Measurements from ENCODE around the gene HRAS. TPM values are rescaled to one million over a fixed set of nuclear protein-coding genes. Genes with fewer than 3 reads are reported as not detected.

Gene HRAS
- total and polyA plus RNA-seq, 2 of the 8 experiments (the other 6 are each of a cell fraction or from before 2014, with no cell fraction given): 44.3 to 54.7 TPM

DNA sequence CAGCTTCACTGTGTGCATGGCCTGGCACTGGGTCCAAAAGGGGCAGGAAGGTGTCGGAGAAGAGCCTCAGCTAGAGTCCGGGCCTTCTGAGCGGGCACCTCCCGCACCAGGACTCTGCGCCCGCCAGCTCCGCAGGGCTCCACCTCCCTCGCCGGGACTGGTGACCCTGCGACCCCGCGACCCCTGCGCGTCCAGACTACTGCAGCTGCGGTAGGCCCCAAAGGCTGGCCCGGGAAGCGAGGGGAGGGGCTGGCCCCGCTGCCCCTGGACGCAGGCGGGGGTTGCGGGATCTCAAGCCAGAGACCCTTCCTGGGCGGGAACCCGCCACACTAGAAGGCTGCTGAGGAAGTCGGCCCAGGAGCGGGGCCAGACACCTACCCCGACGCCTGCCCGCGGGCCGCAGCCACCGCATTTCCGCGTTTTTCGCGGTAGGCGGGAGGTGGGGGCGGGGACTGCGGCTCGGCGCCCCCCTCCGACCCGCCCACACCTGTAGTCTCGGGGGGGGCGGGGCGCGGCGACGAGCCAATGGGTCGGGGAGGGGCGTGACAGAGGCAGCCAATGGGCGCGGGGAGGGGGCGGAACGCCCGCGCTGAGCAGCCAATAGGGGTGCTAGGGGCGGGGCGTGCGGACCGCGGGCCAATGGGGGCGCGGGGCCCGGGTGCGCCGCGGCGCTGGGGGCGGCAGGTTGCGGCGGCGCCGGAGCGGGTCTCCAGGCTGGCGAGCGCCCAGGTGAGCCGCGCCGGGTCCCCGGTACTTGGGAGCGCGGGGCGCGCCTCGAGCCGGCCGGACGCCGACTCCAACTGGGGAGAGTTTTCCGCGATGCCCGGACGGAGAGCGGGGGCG is 25.1 kb upstream of the HRAS start, which contains the start of the genes LMNTD2 and RASSF7:
Gene LMNTD2, minus strand, starts transcription at position 434 of the 843 bp plus-strand sequence. Its CDS starts 22 bp downstream, at position 412.
Gene RASSF7, plus strand, starts transcription at position 666 of the 843 bp plus-strand sequence. CDS start 799 bp downstream, outside the sequence.
- Histone ChIP-seq H4K20me1 (replicated peaks in 1 of 2; ENCODE audit: control insufficient read depth in 1 of 2, insufficient read depth in 2 of 2, low read length in 2 of 2) (peaks cover 9 to 19% of the 10 kb centered on the region in 2 experiments), H2BK12ac (ENCODE audit: low read depth, low read length) (peak within 1 kb of the TSS; percentile 50; the same call in 1 of the 2 replicates), H3K27me3 (replicated peaks in 1 of 4; ENCODE audit: control insufficient read depth in 3 of 4, extremely low read depth in 1 of 4, insufficient read depth in 3 of 4, low read length in 3 of 4) (peaks cover 13 to 28% (median 25%) of the 10 kb centered on the region in 4 experiments), H4K91ac (replicated peaks; ENCODE audit: insufficient read length, low read length) (peak within 1 kb of the TSS; percentile 49), H3K4me1 (replicated peaks in 1 of 4; ENCODE audit: control insufficient read depth in 3 of 4, insufficient read depth in 4 of 4, low read length in 3 of 4) (peaks cover 0 to 32% (median 12%) of the 10 kb centered on the region in 4 experiments; a peak in 6 of 7 replicates), H2BK20ac (ENCODE audit: low read length) (no peak within 1 kb of the TSS), H3K4me3 (ENCODE audit: extremely low read depth in 1 of 4, insufficient read depth in 2 of 4, low read depth in 3 of 4, low read length in 4 of 4) (peak within 1 kb of the TSS; percentile 63 to 95 (median 77)), H3K23ac (ENCODE audit: insufficient read length) (no peak within 1 kb of the TSS), H4K8ac (ENCODE audit: extremely low read depth, insufficient read depth, low read length) (peak within 1 kb of the TSS; percentile 91), H2BK120ac (replicated peaks; ENCODE audit: low read depth, low read length) (no peak within 1 kb of the TSS), H3K9ac (replicated peaks in 1 of 4; ENCODE audit: extremely low read depth in 1 of 4, low read depth in 3 of 4, low read length in 3 of 4) (peak within 1 kb of the TSS; percentile 45 to 68 (median 59); a peak in 6 of 7 replicates), H3K4ac (replicated peaks; ENCODE audit: insufficient read length, low read depth, low read length) (peak within 1 kb of the TSS; percentile 72), H3K14ac (ENCODE audit: insufficient read length) (no peak within 1 kb of the TSS), H3K23me2 (ENCODE audit: low read depth, low read length) (peaks cover 16% of the 10 kb centered on the region; the same call in 1 of the 2 replicates), H2AFZ (ENCODE audit: low read length) (no peak within 1 kb of the TSS), H3K4me2 (ENCODE audit: insufficient read depth in 1 of 2, low read depth in 2 of 2, low read length in 2 of 2) (peak within 1 kb of the TSS; percentile 74 to 78), H2AK5ac (ENCODE audit: low read depth, low read length) (peak within 1 kb of the TSS; percentile 24; the same call in 1 of the 2 replicates), H4K5ac (ENCODE audit: insufficient read length, low read depth, low read length) (peak within 1 kb of the TSS; percentile 60), H2BK15ac (ENCODE audit: low read length) (no peak within 1 kb of the TSS; the same call in 1 of the 2 replicates), H3K18ac (ENCODE audit: extremely low read depth, low read length) (peak within 1 kb of the TSS; percentile 60), H3K27ac (ENCODE audit: low read depth, low read length) (no peak within 1 kb of the TSS; the same call in 1 of the 2 replicates), H3K36me3 (ENCODE audit: control insufficient read depth in 2 of 4, insufficient read depth in 4 of 4, low read length in 3 of 4) (peaks cover 0 to 8% (median 4%) of the 10 kb centered on the region in 4 experiments; a peak in 5 of 8 replicates), H3K79me2 (ENCODE audit: control insufficient read depth in 1 of 2, insufficient read depth in 2 of 2, low read length in 2 of 2) (peaks cover 0 to 4% of the 10 kb centered on the region in 2 experiments; a peak in 1 of 4 replicates), H3K9me3 (ENCODE audit: insufficient read depth in 2 of 2, low read depth in 1 of 2, low read length in 1 of 2) (no peaks in the 10 kb centered on the region), H3K56ac (replicated peaks; ENCODE audit: insufficient read length, low read depth, low read length) (peak within 1 kb of the TSS; percentile 46), H2BK5ac (ENCODE audit: low read depth, low read length) (peak within 1 kb of the TSS; percentile 66; the same call in 1 of the 2 replicates), H3K79me1 (ENCODE audit: low read depth, low read length) (peaks cover 8% of the 10 kb centered on the region)
- CTCF ChIA-PET (ENCODE audit: partially characterized antibody): interaction anchor here (1.1 to 1.5 kb wide), 4 partner anchors 9 to 237 kb away, joined by 3 to 6 read pairs (median 4); partner anchors contain the start of gene PHRF1
- POLR2A ChIA-PET (ENCODE audit: partially characterized antibody): interaction anchor here (0.9 to 2.4 kb wide), 8 partner anchors 8 to 236 kb away, joined by 3 to 12 read pairs (median 4); partner anchors contain the start of gene HRAS
- FAIRE-seq (no peak), DNase-seq (ENCODE audit: low read depth in 1 of 2, low spot score in 2 of 2) (peak; percentile 73 to 98)
- 7% methylated on average over 22 of the region's 95 CpGs; no CpG with 5 or more reads in 1 of the 2 experiments for WGBS, 2 experiments (ENCODE audit: extremely low coverage in 1 of 2, insufficient coverage in 1 of 2, insufficient read length in 1 of 2, insufficient replicate concordance in 2 of 2, low coverage in 1 of 2, low lambda C conversion rate in 2 of 2, missing lambda C conversion rate in 1 of 2)
- TF ChIP-seq SP4 (IDR thresholded peaks at IDR 0.05; ENCODE audit: low read length): peak; percentile 96

Data from H1 (cell line).